WTC11 (cell line): Measurements from ENCODE around the gene CSTF1.

Experiments
- CBFB ChIP-seq: sonication (generic); formaldehyde crosslinking; IDR thresholded peaks from 2 replicates; pipeline ENCODE4 v1.8.1; 2022; ENCODE audit warnings: mild to moderate bottlenecking, low read depth, missing genetic modification reagents
- CREB1 ChIP-seq: sonication (generic); formaldehyde crosslinking; IDR thresholded peaks from 2 replicates; pipeline ENCODE4 v1.8.0; 2023; ENCODE audit warnings: mild to moderate bottlenecking, missing genetic modification reagents
- CTCF ChIP-seq: fragments of 200-600 bp; IDR thresholded peaks from 2 replicates; pipeline ENCODE4 v1.8.0; 2022; ENCODE audit warnings: antibody characterized with exemption
- MLX ChIP-seq: sonication (generic); formaldehyde crosslinking; IDR thresholded peaks from 2 replicates; pipeline ENCODE4 v1.8.1; 2023; ENCODE audit warnings: mild to moderate bottlenecking, missing genetic modification reagents, moderate library complexity
- STAT6 ChIP-seq: sonication (generic); formaldehyde crosslinking; conservative IDR thresholded peaks from 2 replicates; pipeline ENCODE4 v1.8.1; 2023; ENCODE audit warnings: mild to moderate bottlenecking, low read depth, missing genetic modification reagents, moderate library complexity
- TF ChIP-seq, protein P1 (sequence below): sonication (generic); formaldehyde crosslinking; IDR thresholded peaks from 2 replicates; pipeline ENCODE4 v1.8.1; 2023; ENCODE audit warnings: mild to moderate bottlenecking, moderate library complexity, missing genetic modification reagents

GRCh38 chr20:56422076-56422823 lies 29.8 kb downstream of the CSTF1 start:
- TF ChIP-seq CBFB (CRISPR knock-in tag) (no peak), CTCF (no peak), MLX (CRISPR knock-in tag) (no peak), STAT6 (CRISPR knock-in tag) (no peak), CREB1 (CRISPR knock-in tag) (no peak)
- TF ChIP-seq, protein P1, sequence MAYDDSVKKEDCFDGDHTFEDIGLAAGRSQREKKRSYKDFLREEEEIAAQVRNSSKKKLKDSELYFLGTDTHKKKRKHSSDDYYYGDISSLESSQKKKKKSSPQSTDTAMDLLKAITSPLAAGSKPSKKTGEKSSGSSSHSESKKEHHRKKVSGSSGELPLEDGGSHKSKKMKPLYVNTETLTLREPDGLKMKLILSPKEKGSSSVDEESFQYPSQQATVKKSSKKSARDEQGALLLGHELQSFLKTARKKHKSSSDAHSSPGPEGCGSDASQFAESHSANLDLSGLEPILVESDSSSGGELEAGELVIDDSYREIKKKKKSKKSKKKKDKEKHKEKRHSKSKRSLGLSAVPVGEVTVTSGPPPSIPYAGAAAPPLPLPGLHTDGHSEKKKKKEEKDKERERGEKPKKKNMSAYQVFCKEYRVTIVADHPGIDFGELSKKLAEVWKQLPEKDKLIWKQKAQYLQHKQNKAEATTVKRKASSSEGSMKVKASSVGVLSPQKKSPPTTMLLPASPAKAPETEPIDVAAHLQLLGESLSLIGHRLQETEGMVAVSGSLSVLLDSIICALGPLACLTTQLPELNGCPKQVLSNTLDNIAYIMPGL (CRISPR knock-in tag), result no peak
